HG02840 (cell line): ENCODE measurements around the gene MYL5.
"Not testable (repeated sequence)": the region's sequence is repeated elsewhere in the genome, so short reads cannot be mapped to it uniquely, and the experiment has no call there.

Experiments
- ATAC-seq: cut with Tn5 transposase; IDR thresholded peaks from one replicate; pipeline ENCODE4 v1.9.1; 2021; ENCODE audit warnings: mild to moderate bottlenecking, moderate library complexity, moderate number of reproducible peaks; ENCODE audit not compliant: unreplicated experiment, low FRiP score

MYL5 gene

GRCh38 chr4:656436-657337 is 17.7 kb upstream of the MYL5 start:
- no peak for ATAC-seq

GRCh38 chr4:657338-657833 is 17.0 kb upstream of the MYL5 start:
- ATAC-seq: no peak

GRCh38 chr4:657834-658667 is 16.3 kb upstream of the MYL5 start:
- no peak for ATAC-seq

- no peak for ATAC-seq
Observed at GRCh38 chr4:658681-659667, 15.4 kb upstream of the MYL5 start.

GRCh38 chr4:659851-660250 is 14.5 kb upstream of the MYL5 start:
- no peak for ATAC-seq

GRCh38 chr4:660401-660800 is 13.9 kb upstream of the MYL5 start:
- no peak for ATAC-seq

- no peak for ATAC-seq
Observed at GRCh38 chr4:661231-661630, 13.1 kb upstream of the MYL5 start.

- ATAC-seq: no peak
Observed at GRCh38 chr4:661881-662761, 12.2 kb upstream of the MYL5 start.

GRCh38 chr4:663046-663437 is 11.3 kb upstream of the MYL5 start:
- ATAC-seq: no peak

- ATAC-seq: no peak
Observed at GRCh38 chr4:663438-664428, 10.6 kb upstream of the MYL5 start.

- no peak for ATAC-seq
Observed at GRCh38 chr4:664713-665231, 9.6 kb upstream of the MYL5 start.

- no peak for ATAC-seq
Observed at GRCh38 chr4:665381-665750, 9.0 kb upstream of the MYL5 start.

GRCh38 chr4:665751-666435 is 8.4 kb upstream of the MYL5 start:
- ATAC-seq: no peak

- ATAC-seq: no peak
Observed at GRCh38 chr4:666436-666810, 7.9 kb upstream of the MYL5 start.

GRCh38 chr4:666822-667544 is 7.4 kb upstream of the MYL5 start:
- no peak for ATAC-seq

- no peak for ATAC-seq
Observed at GRCh38 chr4:667545-667925, 6.8 kb upstream of the MYL5 start.

GRCh38 chr4:668219-668618 is 6.1 kb upstream of the MYL5 start:
- not testable (repeated sequence) for ATAC-seq
